Liver (tissue), 3 donors: Measurements from ENCODE around the gene XG.

Experiments used
- CTCF ChIP-seq: fragments of 150-350 bp; IDR thresholded peaks from 2 replicates; pipeline ENCODE4 v1.5.1; 2017; ENCODE audit warnings: improper control_type of control experiment, low read depth, low read length; ENCODE audit not compliant: missing input control
- MAX ChIP-seq: IDR thresholded peaks from 2 replicates; pipeline ENCODE4 v1.6.1; 2016; ENCODE audit warnings: antibody characterized with exemption
- RAD21 ChIP-seq, 2 donors: IDR thresholded peaks; 2 replicates each; pipeline ENCODE4 v1.6.1; 2016; ENCODE audit warnings: antibody characterized with exemption in 2 of 2, mild to moderate bottlenecking in 2 of 2
- SP1 ChIP-seq: IDR thresholded peaks from 2 replicates; pipeline ENCODE4 v1.6.1; 2018; ENCODE audit warnings: antibody characterized with exemption, mild to moderate bottlenecking
- TAF1 ChIP-seq: conservative IDR thresholded peaks from 2 replicates; pipeline ENCODE4 v1.6.1; 2016; ENCODE audit warnings: antibody characterized with exemption, mild to moderate bottlenecking
- YY1 ChIP-seq: IDR thresholded peaks from 2 replicates; pipeline ENCODE4 v1.6.1; 2016; ENCODE audit warnings: antibody characterized with exemption, mild to moderate bottlenecking
- donor health status: healthy.
- donor health status: healthy.

- TF ChIP-seq MAX (no peak), CTCF (no peak), RAD21 (IDR thresholded peaks at IDR 0.05) (no peak), YY1 (no peak), SP1 (no peak), TAF1 (no peak)
Observed at GRCh38 chrX:2794336-2794735, 42.5 kb downstream of the XG start.
